ENCODE data around the gene SLC2A8.

The SLC2A8 gene

GRCh38 chr9:127417131-127418036, 20.4 kb downstream of the SLC2A8 start:
- no peaks in the 10 kb centered on the region for H3K9me3 Mint-ChIP-seq
- TF ChIP-seq CTCF (IDR thresholded peaks at IDR 0.05; ENCODE audit: unreplicated experiment in 3 of 3): no peak
- H3K27ac Mint-ChIP-seq: no peak overlapping the region
- H3K4me3 Mint-ChIP-seq: no peak overlapping the region
- H3K27me3 Mint-ChIP-seq (ENCODE audit: low read depth): no peaks in the 10 kb centered on the region
- peaks cover 6% of the 10 kb centered on the region for H3K4me1 Mint-ChIP-seq
- H3K36me3 Mint-ChIP-seq (ENCODE audit: low read depth): no peaks in the 10 kb centered on the region

- H3K9me3 Mint-ChIP-seq: no peaks in the 10 kb centered on the region
- no peak for TF ChIP-seq CTCF (IDR thresholded peaks at IDR 0.05; ENCODE audit: unreplicated experiment in 3 of 3)
- H3K4me1 Mint-ChIP-seq: peaks cover 13% of the 10 kb centered on the region
- H3K36me3 Mint-ChIP-seq (ENCODE audit: low read depth): no peaks in the 10 kb centered on the region
- no peak overlapping the region for H3K27ac Mint-ChIP-seq
- H3K27me3 Mint-ChIP-seq (ENCODE audit: low read depth): no peaks in the 10 kb centered on the region
- no peak overlapping the region for H3K4me3 Mint-ChIP-seq
Measured at GRCh38 chr9:127418037-127418471, 21.1 kb downstream of the SLC2A8 start.

GRCh38 chr9:127419348-127419747, 22.4 kb downstream of the SLC2A8 start:
- H3K27ac Mint-ChIP-seq: no peak overlapping the region
- peaks cover 26% of the 10 kb centered on the region for H3K4me1 Mint-ChIP-seq
- no peak for TF ChIP-seq CTCF (IDR thresholded peaks at IDR 0.05; ENCODE audit: unreplicated experiment in 3 of 3)
- no peaks in the 10 kb centered on the region for H3K36me3 Mint-ChIP-seq (ENCODE audit: low read depth)
- no peak overlapping the region for H3K4me3 Mint-ChIP-seq
- no peaks in the 10 kb centered on the region for H3K27me3 Mint-ChIP-seq (ENCODE audit: low read depth)
- no peaks in the 10 kb centered on the region for H3K9me3 Mint-ChIP-seq

GRCh38 chr9:127421057-127421456, 24.1 kb downstream of the SLC2A8 start:
- Mint-ChIP-seq H3K9me3 (no peaks in the 10 kb centered on the region), H3K27ac (no peak overlapping the region), H3K4me3 (no peak overlapping the region), H3K4me1 (peaks cover 38% of the 10 kb centered on the region), H3K27me3 (ENCODE audit: low read depth) (no peaks in the 10 kb centered on the region), H3K36me3 (ENCODE audit: low read depth) (no peaks in the 10 kb centered on the region)
- no peak for TF ChIP-seq CTCF (IDR thresholded peaks at IDR 0.05; ENCODE audit: unreplicated experiment in 3 of 3)

GRCh38 chr9:127422133-127422782, 25.3 kb downstream of the SLC2A8 start:
- Mint-ChIP-seq H3K4me3 (peak overlapping the region; percentile 98 to 99 (median 99)), H3K27ac (peak overlapping the region; percentile 100), H3K27me3 (ENCODE audit: low read depth) (no peaks in the 10 kb centered on the region), H3K9me3 (no peaks in the 10 kb centered on the region), H3K4me1 (peaks cover 43% of the 10 kb centered on the region), H3K36me3 (ENCODE audit: low read depth) (peaks cover 7% of the 10 kb centered on the region)
- TF ChIP-seq CTCF (IDR thresholded peaks at IDR 0.05; ENCODE audit: unreplicated experiment in 3 of 3): no peak
